Stimulated activated CD8-positive, alpha-beta memory T cell treated with anti-CD3 and anti-CD28 coated beads, Interleukin-12 subunit alpha, Interleukin-12 subunit beta, amount 100 ng/mL, for 24 hours (primary cell): ENCODE measurements around the gene SERPINB11.
"Not testable (repeated sequence)": the region's sequence is repeated elsewhere in the genome, so short reads cannot be mapped to it uniquely, and the experiment has no call there.

ENCODE experiments used
- DNase-seq: peaks from one replicate; pipeline ENCODE4 v3.0.0-alpha.2; 2020; ENCODE audit errors: extremely low read depth

The SERPINB11 gene, protein sequence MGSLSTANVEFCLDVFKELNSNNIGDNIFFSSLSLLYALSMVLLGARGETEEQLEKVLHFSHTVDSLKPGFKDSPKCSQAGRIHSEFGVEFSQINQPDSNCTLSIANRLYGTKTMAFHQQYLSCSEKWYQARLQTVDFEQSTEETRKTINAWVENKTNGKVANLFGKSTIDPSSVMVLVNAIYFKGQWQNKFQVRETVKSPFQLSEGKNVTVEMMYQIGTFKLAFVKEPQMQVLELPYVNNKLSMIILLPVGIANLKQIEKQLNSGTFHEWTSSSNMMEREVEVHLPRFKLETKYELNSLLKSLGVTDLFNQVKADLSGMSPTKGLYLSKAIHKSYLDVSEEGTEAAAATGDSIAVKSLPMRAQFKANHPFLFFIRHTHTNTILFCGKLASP

DNA sequence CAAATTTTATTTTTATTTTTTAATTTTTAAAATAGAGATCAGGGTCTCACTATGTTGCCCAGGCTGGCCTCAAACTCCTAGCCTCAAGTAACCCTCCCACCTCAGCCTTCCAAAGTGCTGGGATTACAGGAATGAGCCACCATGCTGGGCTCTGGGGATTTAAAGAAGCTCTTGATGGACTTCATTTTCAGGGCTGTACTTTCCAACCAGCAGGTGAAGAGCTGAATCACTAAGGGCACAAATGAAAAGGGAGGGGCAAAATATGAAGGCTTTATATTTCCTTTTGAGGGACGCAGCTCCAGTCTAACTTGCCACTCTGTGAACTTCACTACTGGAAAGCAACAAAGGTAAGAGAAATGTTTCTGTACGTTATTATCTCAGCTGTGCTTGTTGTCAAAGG is at the start of gene SERPINB11:
SERPINB11 (plus strand) TSS at position 301 of the 400 bp plus-strand sequence. CDS start 7,234 bp downstream, outside the sequence.
- DNase-seq = no peak

- not testable (repeated sequence) for DNase-seq
Observed at GRCh38 chr18:63658920-63659319, 43.8 kb upstream of the SERPINB11 start.

- not testable (repeated sequence) for DNase-seq
Observed at GRCh38 chr18:63661750-63662149, 41.0 kb upstream of the SERPINB11 start, which contains the start of gene SERPINB3. TSS of gene SERPINB3 (minus strand) at chr18:63661893. CDS start at chr18:63661216, 677 bp downstream.

GRCh38 chr18:63664571-63664970 is 38.2 kb upstream of the SERPINB11 start:
- DNase-seq = no peak

DNA sequence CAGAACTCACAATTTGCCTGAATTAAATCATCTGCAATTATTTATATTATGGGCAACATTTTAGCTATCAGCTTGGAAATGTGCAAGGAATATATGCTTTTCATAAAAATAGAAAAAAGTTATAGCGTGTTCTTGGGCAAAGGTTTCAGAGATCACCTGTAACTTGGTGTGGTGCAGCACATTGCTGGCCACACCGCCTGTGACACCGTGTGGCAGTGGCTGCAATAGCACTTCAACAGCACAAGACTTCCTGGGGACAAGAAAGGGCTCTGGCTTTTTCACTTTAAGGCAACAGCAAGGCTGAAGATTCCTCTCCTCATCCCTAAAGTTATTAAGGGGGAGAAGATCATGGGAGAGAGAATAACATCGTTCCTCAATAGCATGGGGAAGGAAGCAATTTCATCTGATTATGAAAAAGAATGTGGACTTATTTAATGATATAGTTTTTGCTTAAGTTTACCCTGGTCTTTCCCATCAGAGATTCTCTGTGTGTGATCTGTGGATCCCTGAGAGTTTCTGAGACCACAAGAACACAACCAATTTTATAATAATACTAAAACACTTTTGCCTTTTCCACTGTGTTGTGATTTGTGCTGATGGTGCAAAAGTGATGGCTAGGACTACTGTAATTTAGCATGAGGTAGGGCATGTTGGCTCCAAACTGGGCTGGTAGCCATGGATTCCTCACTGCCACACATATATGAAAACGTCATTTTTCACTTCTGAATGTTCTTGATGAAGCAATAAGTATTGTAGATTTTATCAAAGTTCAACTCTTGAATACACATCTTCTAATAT is 26.0 kb upstream of the SERPINB11 start:
- DNase-seq = no peak

GRCh38 chr18:63677500-63678225 is 25.1 kb upstream of the SERPINB11 start:
- no peak for DNase-seq

DNA sequence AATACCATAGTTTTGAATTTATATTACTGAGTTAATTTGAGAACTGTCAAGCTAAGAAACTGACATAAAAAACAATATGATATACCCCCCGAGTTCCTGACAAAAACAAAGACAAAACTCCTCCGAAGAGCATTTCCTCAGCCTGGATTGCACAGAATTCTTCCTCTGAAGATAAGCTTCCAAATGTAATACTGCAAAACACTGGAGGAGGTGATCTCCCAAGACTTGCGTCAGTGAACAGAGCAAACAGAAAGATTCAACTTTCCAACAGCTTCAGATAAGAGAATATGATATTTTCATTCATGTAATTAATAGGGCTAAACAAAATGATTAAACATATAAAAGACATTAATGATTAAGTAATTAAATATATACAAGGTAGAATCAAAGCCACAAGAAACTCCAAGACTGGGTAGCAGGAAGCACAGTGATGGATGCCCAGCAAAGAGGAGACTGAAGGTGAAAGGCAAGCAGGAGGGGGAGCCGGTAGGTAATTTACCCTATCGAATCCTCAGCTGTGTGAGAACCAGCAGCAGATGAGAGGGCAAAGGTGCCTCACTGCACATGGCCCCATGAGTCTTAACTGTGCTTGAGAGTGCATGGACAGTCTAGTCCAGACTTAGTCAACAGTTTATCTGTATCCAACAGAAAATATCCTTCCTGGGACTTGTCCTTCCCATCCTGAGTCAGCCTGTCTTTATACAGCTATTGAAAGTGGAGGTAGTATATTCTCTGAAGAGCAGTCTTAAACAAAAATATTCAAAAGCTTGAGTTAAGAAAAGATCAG is 22.7 kb upstream of the SERPINB11 start:
- DNase-seq = no peak

GRCh38 chr18:63681449-63682340 is 21.1 kb upstream of the SERPINB11 start:
- no peak for DNase-seq

- no peak for DNase-seq
Observed at GRCh38 chr18:63683152-63683551, 19.6 kb upstream of the SERPINB11 start.

DNA sequence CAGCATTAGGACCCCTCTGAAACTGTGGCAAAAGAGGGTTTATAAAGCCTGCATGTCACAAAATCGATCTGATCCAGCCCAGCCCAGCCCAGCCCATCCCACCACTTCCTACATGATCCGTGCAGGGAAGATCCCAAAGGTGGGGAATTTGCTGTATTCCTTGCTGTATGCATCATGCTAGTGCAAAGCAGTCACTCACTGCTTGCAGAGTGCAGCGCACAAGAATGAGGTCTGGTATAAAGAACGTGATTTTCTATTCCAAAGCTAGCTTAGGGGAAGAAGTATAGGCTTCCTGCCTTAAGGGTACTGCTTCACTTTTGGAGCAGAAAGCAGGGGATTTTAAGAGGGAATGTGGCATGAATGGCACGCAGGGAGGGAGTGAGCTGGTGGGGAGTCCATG is 18.9 kb upstream of the SERPINB11 start:
- DNase-seq = no peak

GRCh38 chr18:63684718-63685117 is 18.0 kb upstream of the SERPINB11 start:
- no peak for DNase-seq

- no peak for DNase-seq
Observed at GRCh38 chr18:63686871-63687270, 15.9 kb upstream of the SERPINB11 start.

DNA sequence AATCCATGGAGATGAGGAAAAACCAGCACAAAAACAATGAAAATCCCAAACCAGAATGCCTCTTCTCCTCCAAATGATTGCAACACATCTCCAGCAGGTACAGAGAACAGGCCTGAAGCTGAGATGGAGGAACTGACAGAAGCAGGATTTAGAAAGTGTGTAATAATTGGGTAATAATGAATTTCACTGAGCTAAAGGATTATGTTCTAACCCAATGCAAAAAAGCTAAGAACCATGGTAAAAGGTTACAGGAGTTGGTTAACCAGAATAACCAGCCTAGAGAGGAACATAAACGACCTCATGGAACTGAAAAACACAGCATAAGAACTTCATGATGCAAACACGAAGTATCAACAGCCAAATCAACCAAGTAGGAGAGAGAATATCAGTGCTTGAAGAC is 13.7 kb upstream of the SERPINB11 start:
- no peak for DNase-seq

DNA sequence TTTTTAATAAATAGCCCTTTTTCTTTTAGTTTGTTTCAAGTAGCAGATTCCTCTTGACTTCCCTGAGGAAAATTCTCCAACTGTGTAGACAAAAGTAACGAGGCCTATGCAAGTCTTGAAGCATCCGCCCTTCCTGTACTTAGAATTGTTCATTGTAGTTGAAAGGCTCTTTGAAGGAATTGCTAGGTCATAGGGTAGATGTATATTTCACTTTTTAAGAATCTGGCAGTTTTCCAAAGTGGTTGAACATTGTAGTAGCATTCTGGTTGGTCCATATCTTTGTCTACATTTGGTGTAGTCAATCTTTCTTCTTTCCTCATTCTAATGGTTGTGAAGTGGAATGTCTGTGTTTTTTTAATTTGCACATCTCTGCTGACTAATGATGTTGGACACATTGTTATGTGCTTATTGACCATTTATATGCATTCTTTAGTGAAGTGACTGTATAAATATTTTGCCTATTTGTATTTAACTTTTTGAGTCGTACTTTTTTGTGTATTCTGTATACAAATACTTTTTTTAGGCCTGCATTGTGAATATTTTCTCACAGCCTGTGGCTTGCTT is 5.6 kb upstream of the SERPINB11 start:
- DNase-seq = no peak

GRCh38 chr18:63700501-63700900 is 2.3 kb upstream of the SERPINB11 start:
- DNase-seq = no peak

GRCh38 chr18:63701952-63702351 is 808 bp upstream of the SERPINB11 start:
- DNase-seq = no peak

- no peak for DNase-seq
Observed at GRCh38 chr18:63705401-63705800, 2.6 kb downstream of the SERPINB11 start.

DNA sequence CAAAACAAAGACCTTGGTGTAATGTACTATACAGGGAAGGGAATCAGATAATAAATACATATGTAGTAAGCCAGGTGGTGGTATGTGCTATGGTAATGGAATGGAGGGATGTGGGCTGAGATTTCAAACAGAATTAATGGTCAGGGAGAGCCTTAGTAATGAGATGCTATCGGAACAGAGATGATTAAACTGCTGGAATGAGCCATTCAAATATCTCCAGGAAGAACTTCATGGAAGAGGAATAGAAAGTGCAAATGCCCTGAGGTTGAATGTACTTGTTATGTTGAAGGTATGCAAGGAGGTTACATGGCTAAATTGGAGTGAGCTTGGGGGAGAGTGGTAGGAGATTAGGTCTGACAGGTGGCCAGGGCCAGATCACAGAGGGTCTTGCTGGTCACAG is 5.1 kb downstream of the SERPINB11 start:
- DNase-seq = no peak

GRCh38 chr18:63708650-63709049 is 5.9 kb downstream of the SERPINB11 start:
- DNase-seq = no peak
